SH-SY5Y (cell line): ENCODE measurements around the gene ULK4.

ENCODE experiments used
- GATA2 ChIP-seq: IDR thresholded peaks from 2 replicates; pipeline ENCODE4 v1.6.1; 2011; ENCODE audit warnings: mild to moderate bottlenecking, low read depth, low read length
- GATA3 ChIP-seq: IDR thresholded peaks from 2 replicates; pipeline ENCODE4 v1.6.1; 2011; ENCODE audit warnings: low read depth, mild to moderate bottlenecking, low read length, moderate library complexity

GRCh38 chr3:41569632-41570305 lies 392.1 kb downstream of the ULK4 start:
- TF ChIP-seq GATA3 = no peak
- TF ChIP-seq GATA2 = no peak
